Activated T-helper 9 cell treated with anti-CD3 and anti-CD28 coated beads, Interleukin-2, amount 50 U/mL, for 16 hours (primary cell): ENCODE results near the gene CUEDC2.
A peak's percentile ranks its signal among the peaks of the same experiment; 100 is the strongest.

Experiments used
- DNase-seq: peaks from one replicate; pipeline ENCODE4 v3.0.0-alpha.2; 2020; ENCODE audit warnings: low read depth

Gene CUEDC2, protein sequence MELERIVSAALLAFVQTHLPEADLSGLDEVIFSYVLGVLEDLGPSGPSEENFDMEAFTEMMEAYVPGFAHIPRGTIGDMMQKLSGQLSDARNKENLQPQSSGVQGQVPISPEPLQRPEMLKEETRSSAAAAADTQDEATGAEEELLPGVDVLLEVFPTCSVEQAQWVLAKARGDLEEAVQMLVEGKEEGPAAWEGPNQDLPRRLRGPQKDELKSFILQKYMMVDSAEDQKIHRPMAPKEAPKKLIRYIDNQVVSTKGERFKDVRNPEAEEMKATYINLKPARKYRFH

DNA sequence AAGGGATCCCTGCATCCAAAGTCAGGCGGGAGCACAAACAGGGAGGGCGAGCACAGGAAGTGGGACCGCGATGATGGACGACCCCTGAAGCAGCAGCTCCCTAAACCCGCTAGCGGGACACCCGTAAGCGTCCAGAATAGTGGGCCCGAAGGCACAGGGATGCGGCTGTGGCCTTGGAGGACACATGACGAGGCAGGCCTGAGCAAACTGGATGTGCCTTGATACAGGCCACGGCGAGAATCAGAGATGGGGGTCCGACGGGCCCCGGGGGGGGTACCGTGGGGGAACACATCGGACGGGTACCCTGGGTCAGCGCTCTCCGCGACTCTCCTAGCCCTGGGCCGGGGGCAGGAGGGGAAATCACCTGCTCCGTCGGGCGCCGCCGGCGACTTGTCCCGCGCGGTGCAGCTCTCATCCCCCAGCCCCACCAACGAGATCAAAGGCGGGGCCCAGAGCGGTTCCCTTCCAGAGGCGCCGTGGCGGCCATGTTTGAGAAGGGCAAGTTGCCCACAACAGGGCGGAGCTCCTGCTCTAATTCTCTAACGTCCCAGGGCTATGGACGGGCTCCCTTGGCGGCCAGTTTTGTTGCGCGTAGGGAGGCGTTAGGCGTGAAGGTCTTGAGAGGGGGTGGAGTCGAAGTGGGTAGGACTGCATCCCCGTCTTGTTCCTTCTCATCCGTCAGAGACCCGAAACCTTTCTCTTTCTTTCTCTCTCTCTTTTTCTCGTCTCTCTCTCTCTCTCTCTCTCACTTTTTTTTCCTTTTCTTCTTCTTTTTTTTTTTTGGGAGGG, at the start of gene CUEDC2:
Gene CUEDC2 (minus strand): TSS at position 413 of the 789 bp plus-strand sequence. CDS start 7,386 bp downstream, outside the sequence.
- peak; percentile 92 for DNase-seq

DNA sequence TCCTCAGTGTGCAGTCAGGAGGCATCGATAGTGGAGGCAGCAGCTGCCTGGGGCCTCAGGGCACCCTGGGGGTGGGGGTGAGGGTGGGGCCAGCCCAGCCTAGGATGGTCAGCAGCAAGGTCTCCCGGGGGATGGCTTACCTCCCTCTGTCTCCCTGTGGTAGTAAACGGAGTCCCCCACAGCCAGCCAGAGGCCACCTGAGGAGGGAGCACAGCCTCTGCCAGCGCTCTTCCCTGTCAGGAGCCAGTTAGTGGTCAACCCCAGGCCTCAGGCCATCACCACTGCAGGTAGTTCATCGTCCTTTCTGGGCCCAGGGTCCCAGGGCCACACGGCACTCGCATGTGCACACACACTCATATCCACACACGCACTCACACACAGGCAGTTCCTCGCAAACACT, 48.0 kb upstream of the CUEDC2 start:
- DNase-seq, result no peak

DNA sequence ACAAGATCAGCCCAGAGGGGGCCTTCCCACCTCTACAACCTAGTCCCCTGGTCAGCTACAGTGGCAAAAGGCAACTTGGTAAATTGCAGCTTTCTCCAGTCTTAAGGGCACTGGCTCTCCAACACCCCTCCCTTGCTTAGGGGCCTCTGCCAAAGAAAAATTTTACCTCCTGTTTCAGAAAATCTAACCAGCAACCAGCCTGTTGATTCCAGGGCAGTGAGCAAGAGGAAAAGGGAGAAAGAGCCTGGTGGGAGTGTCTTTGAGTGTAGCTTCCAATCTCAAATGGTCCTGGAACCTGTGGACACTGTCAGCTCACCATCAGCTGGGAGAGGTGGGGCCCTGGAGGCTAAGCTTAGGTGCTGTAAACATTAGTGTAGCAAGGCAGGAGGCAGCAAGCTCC, 47.3 kb upstream of the CUEDC2 start:
- no peak for DNase-seq

DNA sequence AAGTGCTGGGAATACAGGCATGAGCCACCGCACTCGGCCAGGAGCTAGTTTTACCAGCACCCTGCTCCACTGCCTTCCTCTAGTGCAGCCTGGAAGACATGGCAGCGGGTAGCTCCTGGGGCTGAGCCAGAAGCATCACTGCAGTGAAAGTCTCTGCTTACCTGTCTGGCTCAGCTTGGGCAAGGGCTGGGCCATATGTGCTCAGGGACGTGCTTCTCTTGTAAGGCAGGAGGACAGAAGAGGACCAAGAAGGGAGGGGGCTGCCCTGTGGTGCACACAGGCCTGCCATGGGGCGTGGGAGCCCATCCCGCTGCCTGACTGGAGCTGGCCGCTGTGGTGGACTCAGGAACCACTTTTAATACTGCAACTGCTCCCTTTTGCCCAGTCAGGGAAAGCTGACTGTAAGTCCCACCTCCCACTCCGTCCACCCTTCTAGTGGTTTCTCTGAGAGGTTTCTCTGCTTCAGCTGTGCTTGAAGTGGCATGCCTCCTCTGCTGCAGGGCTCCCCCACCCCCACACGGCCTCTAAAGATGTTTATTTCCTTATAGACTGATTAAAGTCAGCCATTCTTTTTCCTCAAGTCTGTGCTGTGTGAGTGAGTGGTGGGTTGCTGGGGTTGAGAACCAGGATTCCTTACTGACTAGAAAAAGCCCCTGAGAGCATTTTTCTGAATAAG, 44.2 kb upstream of the CUEDC2 start:
- DNase-seq, result no peak

- no peak for DNase-seq
Observed at GRCh38 chr10:102475451-102476040, 43.2 kb upstream of the CUEDC2 start.

GRCh38 chr10:102473445-102474331, 41.3 kb upstream of the CUEDC2 start:
- no peak for DNase-seq

- DNase-seq, result no peak
Observed at GRCh38 chr10:102470579-102471546, 38.5 kb upstream of the CUEDC2 start.

DNA sequence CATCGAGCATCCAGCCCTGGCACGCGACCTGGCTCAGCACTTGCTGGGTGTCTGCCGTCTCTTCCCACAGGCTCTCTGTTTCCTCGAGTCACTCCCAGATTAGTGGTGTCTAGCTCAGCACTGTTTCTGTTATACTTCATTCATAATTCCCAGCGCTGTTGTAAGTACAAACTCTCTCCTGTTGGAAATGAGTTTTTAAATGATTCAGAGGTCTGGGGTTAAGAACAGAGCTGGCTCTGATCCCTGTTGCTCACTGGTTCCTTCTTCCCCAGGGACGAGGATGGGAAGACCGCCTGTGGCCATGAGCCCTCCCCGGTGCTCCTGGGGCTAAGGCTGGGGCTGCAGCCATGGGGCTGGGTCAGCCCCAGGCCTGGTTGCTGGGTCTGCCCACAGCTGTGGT, 36.3 kb upstream of the CUEDC2 start:
- no peak for DNase-seq

GRCh38 chr10:102467971-102468438, 35.6 kb upstream of the CUEDC2 start:
- DNase-seq, result no peak

DNA sequence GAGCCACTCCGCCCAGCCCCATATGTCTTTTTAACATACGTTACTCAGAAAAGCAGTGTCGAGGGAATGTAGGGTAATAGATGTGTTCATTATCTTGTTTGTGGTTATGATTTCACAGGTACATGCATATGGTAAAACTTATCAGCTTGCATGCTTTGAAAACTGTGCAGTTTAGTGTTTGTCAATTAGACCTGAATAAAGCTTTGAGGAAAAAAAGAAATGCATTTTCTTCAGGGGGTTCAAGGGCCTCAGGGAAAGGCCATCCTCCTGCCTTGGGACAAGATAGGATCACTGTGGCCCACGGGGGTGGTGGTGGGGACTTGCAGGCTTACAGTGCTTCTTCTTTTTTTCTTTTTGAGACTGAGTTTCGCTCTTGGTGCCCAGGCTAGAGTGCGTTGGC, 34.9 kb upstream of the CUEDC2 start:
- DNase-seq, result no peak

DNA sequence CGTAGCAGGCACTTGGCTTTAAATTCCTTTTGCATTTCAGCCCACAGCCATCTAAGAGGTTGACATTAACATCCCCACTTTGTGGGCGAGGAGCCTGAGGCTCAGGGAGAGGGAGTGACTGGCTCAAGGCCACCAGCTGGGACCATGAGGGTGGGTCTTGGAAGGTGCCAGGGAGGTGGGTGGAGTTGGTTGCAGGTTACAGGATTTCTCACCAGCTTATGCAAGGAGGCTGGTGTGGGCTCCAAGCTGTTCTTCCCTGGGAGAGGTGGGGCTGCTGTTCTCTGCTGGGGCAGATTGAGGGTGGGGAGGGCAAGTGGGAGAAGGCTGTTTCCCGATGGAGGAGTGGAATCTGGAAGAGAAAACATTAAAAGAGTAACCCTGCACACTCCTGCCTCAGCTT, 33.1 kb upstream of the CUEDC2 start:
- DNase-seq, result no peak

DNA sequence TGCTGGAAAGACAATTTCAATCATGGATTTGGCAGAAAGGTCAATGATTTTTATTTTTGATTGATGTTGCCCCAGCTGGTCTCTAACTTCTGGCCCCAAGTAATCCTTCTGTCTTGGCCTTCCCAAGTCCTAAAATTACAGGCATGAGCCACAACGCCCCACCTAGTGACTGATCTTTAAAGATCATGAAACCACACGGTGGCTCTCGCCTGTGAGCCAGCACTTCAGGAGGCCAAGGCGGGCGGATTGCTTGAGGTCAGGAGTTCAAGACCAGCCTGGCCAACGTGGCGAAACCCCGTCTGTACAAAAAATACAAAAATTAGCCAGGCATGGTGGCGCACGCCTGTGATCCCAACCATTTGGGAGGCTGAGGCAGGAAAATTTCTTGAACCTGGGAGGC, 31.6 kb upstream of the CUEDC2 start:
- no peak for DNase-seq

DNA sequence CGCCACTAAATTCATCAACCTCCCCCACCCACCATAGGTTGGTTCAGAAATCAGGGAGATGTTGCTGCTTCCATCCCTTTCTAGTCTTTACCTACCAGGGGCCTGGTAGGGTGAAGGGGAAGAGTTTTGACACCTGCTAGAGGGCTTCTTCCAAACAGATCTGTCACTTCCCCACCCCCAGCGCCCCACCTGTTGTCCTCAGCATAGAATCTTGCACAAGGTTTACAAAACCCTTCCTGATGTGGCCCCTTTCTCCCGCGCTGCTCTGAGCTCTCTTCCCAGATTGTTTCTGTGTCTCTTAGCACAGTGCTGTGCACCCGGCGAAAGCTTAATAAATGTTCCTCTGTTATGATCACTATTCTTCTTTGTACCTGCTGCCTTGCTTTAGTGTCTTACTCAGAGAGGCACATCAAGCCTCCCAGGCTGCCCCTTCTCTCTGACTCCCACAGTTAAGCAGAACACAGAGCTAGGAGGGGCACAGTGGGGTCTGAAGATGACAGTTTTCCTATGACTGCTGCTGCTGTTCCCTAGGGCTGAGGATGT, 30.2 kb upstream of the CUEDC2 start:
- no peak for DNase-seq

- DNase-seq, result peak; percentile 90
Observed at GRCh38 chr10:102461187-102462054, 29.0 kb upstream of the CUEDC2 start.

GRCh38 chr10:102460836-102461186, 28.4 kb upstream of the CUEDC2 start:
- no peak for DNase-seq

- no peak for DNase-seq
Observed at GRCh38 chr10:102458656-102459055, 26.3 kb upstream of the CUEDC2 start.

DNA sequence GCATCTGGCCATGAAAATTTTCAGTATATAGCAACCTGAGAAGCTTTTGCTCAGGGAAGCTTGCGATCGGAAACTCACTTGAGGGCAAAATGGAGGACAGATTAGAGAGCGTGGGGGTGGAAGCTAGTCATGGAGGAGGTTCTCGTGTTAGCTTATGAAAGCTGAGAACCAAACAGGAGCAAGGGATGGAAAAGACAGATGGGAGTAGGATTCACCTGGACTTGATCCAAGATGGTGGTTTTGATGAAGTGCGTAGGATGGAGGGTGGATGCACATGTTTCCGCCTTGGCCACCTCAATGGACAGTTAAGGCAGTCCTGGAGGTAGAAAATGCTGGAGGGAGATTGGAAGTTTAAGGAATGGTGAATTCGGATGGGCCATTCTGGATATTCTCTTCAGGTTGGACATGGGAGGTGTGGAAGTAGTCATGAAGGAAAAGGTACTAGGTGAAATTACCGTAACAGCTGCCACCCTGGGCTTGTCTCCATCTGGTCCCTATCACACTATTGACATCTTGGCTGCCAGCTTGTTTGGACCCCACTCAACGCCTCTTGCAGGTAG, 25.3 kb upstream of the CUEDC2 start:
- no peak for DNase-seq

GRCh38 chr10:102455893-102456471, 23.6 kb upstream of the CUEDC2 start:
- DNase-seq, result no peak
